Caco-2 (cell line): Measurements from ENCODE around the gene RSU1. TPM values are rescaled to one million over a fixed set of nuclear protein-coding genes. Genes with fewer than 3 reads are reported as not detected.

Source experiments
- BruUV-seq: library from RNA; stranded (reverse); fragments of 400-500 nt; replicated peaks from 2 replicates; lab custom pipeline; 2021; lab: Mats Ljungman, UMichigan
- CTCF ChIA-PET: fragments of 300-600 bp; sonication (Branson Sonifier 250); formaldehyde crosslinking; loops from one replicate; lab custom pipeline; 2022; ENCODE audit warnings: antibody characterized with exemption; lab: Charles Lee
- POLR2A ChIA-PET: fragments of 300-600 bp; sonication (Branson Sonifier 250); formaldehyde crosslinking; loops from one replicate; lab custom pipeline; 2022; ENCODE audit warnings: antibody characterized with exemption; lab: Charles Lee
- DNase-seq, 2 experiments: peaks; one replicate each; pipeline versions ENCODE4 v3.0.0 to v3.0.0-alpha.2; 2020 to 2022
- H3K27me3 ChIP-seq: replicated peaks from 2 replicates; pipeline ENCODE4 v1.6.0; 2011; ENCODE audit warnings: low read length; ENCODE audit not compliant: control insufficient read depth, insufficient read depth
- H3K36me3 ChIP-seq: 2 replicates; pipeline ENCODE4 v1.5.1; 2011; ENCODE audit warnings: low read length; ENCODE audit not compliant: control insufficient read depth, insufficient read depth
- H3K4me1 ChIP-seq: fragments of 250-450 bp; sonication (Bioruptor Pico); 2 replicates; pipeline ENCODE4 v1.5.1; 2020; ENCODE audit warnings: mild to moderate bottlenecking
- H3K4me3 ChIP-seq: 2 replicates; pipeline ENCODE4 v1.5.1; 2011; ENCODE audit warnings: low read depth, mild to moderate bottlenecking, control low read depth, low read length
- H3K9me3 ChIP-seq: fragments of 250-450 bp; sonication (Bioruptor Pico); 2 replicates; pipeline ENCODE4 v1.5.1; 2020; ENCODE audit warnings: mild to moderate bottlenecking, moderate library complexity
- H3K27ac Mint-ChIP-seq: one replicate; pipeline ENCODE4 v1.8.0; 2022; ENCODE audit warnings: mixed read lengths; ENCODE audit not compliant: unreplicated experiment
- H3K27me3 Mint-ChIP-seq: one replicate; pipeline ENCODE4 v1.8.0; 2022; ENCODE audit warnings: mixed read lengths; ENCODE audit not compliant: insufficient read depth, unreplicated experiment
- H3K36me3 Mint-ChIP-seq: one replicate; pipeline ENCODE4 v1.8.0; 2022; ENCODE audit warnings: mild to moderate bottlenecking, mixed read lengths; ENCODE audit not compliant: insufficient read depth, unreplicated experiment
- H3K4me1 Mint-ChIP-seq: one replicate; pipeline ENCODE4 v1.8.0; 2022; ENCODE audit warnings: low read depth, mixed read lengths; ENCODE audit not compliant: unreplicated experiment
- H3K4me3 Mint-ChIP-seq: one replicate; pipeline ENCODE4 v1.8.0; 2022; ENCODE audit warnings: mild to moderate bottlenecking, moderate library complexity, mixed read lengths; ENCODE audit not compliant: unreplicated experiment
- H3K9me3 Mint-ChIP-seq: one replicate; pipeline ENCODE4 v1.8.0; 2022; ENCODE audit warnings: mixed read lengths; ENCODE audit not compliant: unreplicated experiment
- intact Hi-C: fragments of 100-400 bp; cut with micrococcal nuclease; formaldehyde crosslinking; loops from one replicate; pipeline ENCODE4 v1.10.0; 2022; ENCODE audit not compliant: unreplicated experiment
- total RNA-seq: library from RNA; stranded (reverse); gene quantifications from 2 replicates; pipeline ENCODE4 v1.2.3, GENCODE V29; 2022
- TF ChIP-seq, protein P1 (sequence below), 2 experiments: fragments of 200-600 bp in 1 of 2; IDR thresholded peaks; 1 replicate in 1 of 2; 2 replicates in 1 of 2; pipeline versions ENCODE4 v1.5.1 to v1.8.0; 2011 to 2022; ENCODE audit warnings: antibody characterized with exemption in 1 of 2, control low read depth in 1 of 2, inconsistent platforms in 1 of 2, low read depth in 1 of 2, low read length in 1 of 2, mild to moderate bottlenecking in 1 of 2, moderate library complexity in 1 of 2; ENCODE audit not compliant: insufficient read depth in 1 of 2, severe bottlenecking in 1 of 2, unreplicated experiment in 1 of 2

Gene RSU1
- total RNA-seq, 1 experiment from 2014 or later, result 62.0 TPM

DNA sequence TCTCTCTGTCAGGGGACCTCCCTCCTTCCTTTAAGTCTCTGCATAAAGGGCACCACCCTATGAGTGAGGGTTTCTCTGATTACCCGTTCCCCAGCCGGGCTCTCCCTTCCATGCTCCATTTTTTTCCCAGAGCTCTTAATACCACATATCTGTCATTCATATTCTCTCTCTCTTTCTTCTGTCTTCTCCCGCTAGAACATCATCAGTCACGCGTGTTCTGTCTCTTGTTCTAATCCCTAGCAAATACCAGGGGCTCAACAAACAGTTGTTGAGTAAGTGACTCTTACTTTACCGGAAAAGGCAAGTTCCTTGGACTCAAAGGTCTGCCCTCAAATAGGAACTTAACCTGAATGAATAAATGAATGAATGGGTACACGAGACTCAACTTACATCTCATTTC lies 68.5 kb downstream of the RSU1 start:
- no TSS peak for BruUV-seq
- DNase-seq, result no peak
- peaks cover 7% of the 10 kb centered on the region for H3K4me1 Mint-ChIP-seq
- no peak overlapping the region for H3K4me3 Mint-ChIP-seq
- no peak overlapping the region for H3K27ac Mint-ChIP-seq
- TF ChIP-seq, protein P1, sequence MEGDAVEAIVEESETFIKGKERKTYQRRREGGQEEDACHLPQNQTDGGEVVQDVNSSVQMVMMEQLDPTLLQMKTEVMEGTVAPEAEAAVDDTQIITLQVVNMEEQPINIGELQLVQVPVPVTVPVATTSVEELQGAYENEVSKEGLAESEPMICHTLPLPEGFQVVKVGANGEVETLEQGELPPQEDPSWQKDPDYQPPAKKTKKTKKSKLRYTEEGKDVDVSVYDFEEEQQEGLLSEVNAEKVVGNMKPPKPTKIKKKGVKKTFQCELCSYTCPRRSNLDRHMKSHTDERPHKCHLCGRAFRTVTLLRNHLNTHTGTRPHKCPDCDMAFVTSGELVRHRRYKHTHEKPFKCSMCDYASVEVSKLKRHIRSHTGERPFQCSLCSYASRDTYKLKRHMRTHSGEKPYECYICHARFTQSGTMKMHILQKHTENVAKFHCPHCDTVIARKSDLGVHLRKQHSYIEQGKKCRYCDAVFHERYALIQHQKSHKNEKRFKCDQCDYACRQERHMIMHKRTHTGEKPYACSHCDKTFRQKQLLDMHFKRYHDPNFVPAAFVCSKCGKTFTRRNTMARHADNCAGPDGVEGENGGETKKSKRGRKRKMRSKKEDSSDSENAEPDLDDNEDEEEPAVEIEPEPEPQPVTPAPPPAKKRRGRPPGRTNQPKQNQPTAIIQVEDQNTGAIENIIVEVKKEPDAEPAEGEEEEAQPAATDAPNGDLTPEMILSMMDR (IDR thresholded peaks at IDR 0.05; ENCODE audit: insufficient read depth in 1 of 2, low read depth in 1 of 2, low read length in 1 of 2, severe bottlenecking in 1 of 2, unreplicated experiment in 1 of 2), result no peak
- no peaks in the 10 kb centered on the region for H3K4me1 ChIP-seq
- H3K9me3 Mint-ChIP-seq, result no peaks in the 10 kb centered on the region
- H3K27me3 Mint-ChIP-seq, result no peaks in the 10 kb centered on the region
- intact Hi-C loops, result no loop called here
- CTCF ChIA-PET, result no interaction called here
- H3K4me3 ChIP-seq, result no peak overlapping the region
- H3K9me3 ChIP-seq, result no peaks in the 10 kb centered on the region
- POLR2A ChIA-PET, result no interaction called here
- H3K36me3 Mint-ChIP-seq, result no peaks in the 10 kb centered on the region
- peaks cover 1% of the 10 kb centered on the region; the same call in 1 of the 2 replicates for H3K36me3 ChIP-seq
- no peaks in the 10 kb centered on the region for H3K27me3 ChIP-seq

DNA sequence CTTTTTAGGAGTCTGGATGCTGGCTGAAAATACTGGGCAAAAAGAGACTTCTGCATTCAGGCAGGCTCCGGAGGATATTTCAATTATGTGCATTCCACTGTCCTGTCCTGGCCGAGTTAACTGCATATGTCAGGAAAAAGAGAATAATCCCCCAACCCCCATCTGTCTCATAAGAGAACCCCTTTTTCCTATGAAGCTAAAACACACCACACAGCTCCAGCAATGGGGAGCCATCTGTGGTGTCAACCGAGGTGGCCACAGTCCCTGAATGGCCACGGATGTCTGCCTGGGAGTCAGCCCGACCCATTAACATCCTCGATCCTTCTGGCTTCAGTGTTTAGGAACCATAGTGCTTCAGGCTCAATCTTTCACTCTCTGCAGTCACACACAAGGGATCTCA lies 70.4 kb downstream of the RSU1 start:
- DNase-seq, result no peak
- no TSS peak for BruUV-seq
- Mint-ChIP-seq H3K9me3 (no peaks in the 10 kb centered on the region), H3K36me3 (no peaks in the 10 kb centered on the region), H3K4me3 (no peak overlapping the region), H3K4me1 (peaks cover 7% of the 10 kb centered on the region), H3K27ac (no peak overlapping the region), H3K27me3 (no peaks in the 10 kb centered on the region)
- H3K27me3 ChIP-seq, result no peaks in the 10 kb centered on the region
- TF ChIP-seq, protein P1 (IDR thresholded peaks at IDR 0.05; ENCODE audit: insufficient read depth in 1 of 2, low read depth in 1 of 2, low read length in 1 of 2, severe bottlenecking in 1 of 2, unreplicated experiment in 1 of 2), result no peak
- no peak overlapping the region for H3K4me3 ChIP-seq
- no peaks in the 10 kb centered on the region for H3K4me1 ChIP-seq
- CTCF ChIA-PET, result no interaction called here
- H3K9me3 ChIP-seq, result no peaks in the 10 kb centered on the region
- intact Hi-C loops, result no loop called here
- POLR2A ChIA-PET, result no interaction called here
- H3K36me3 ChIP-seq, result 0 out of 2 replicates have a peak, but pooled peaks cover 1% of the 10 kb centered on the region

DNA sequence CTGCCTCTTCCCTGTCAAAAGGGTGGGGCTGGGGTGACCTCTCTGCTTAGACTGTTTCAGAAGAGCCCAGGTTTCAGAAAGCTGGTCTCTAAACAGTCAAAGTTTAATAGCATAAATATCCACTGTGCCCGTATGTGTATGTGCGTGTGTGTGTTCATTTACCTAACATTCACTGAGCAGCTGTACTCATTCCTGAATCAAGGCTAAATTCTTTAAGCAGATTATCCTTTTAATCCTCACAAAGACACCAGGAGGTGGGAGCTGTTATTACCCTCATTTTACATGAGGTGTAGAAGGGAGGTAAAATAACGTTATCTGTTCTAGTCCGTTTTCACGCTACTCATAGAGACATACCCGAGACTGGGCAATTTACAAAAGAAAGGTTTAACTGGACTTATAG lies 72.2 kb downstream of the RSU1 start:
- peaks cover 7% of the 10 kb centered on the region; the same call in 1 of the 2 replicates for H3K9me3 ChIP-seq
- Mint-ChIP-seq H3K4me3 (no peak overlapping the region), H3K4me1 (peaks cover 7% of the 10 kb centered on the region), H3K9me3 (no peaks in the 10 kb centered on the region), H3K27ac (no peak overlapping the region), H3K27me3 (no peaks in the 10 kb centered on the region), H3K36me3 (no peaks in the 10 kb centered on the region)
- intact Hi-C loops, result no loop called here
- H3K36me3 ChIP-seq, result no peaks in the 10 kb centered on the region
- H3K27me3 ChIP-seq, result no peaks in the 10 kb centered on the region
- POLR2A ChIA-PET, result no interaction called here
- BruUV-seq, result no TSS peak
- no peaks in the 10 kb centered on the region for H3K4me1 ChIP-seq
- DNase-seq, result no peak
- TF ChIP-seq, protein P1 (IDR thresholded peaks at IDR 0.05; ENCODE audit: insufficient read depth in 1 of 2, low read depth in 1 of 2, low read length in 1 of 2, severe bottlenecking in 1 of 2, unreplicated experiment in 1 of 2), result no peak
- H3K4me3 ChIP-seq, result no peak overlapping the region
- CTCF ChIA-PET, result no interaction called here
